ENCODE data around the gene NECAB2.

Gene NECAB2

GRCh38 chr16:84027625-84028024 is 59.6 kb downstream of the NECAB2 start:
- DNase-seq = no peak

GRCh38 chr16:84029297-84030047 is 61.4 kb downstream of the NECAB2 start:
- DNase-seq = no peak

- no peak for DNase-seq
Observed at GRCh38 chr16:84031556-84031955, 63.5 kb downstream of the NECAB2 start.

GRCh38 chr16:84032458-84033178 is 64.6 kb downstream of the NECAB2 start:
- DNase-seq = no peak

GRCh38 chr16:84033251-84034195 is 65.5 kb downstream of the NECAB2 start:
- no peak for DNase-seq

DNA sequence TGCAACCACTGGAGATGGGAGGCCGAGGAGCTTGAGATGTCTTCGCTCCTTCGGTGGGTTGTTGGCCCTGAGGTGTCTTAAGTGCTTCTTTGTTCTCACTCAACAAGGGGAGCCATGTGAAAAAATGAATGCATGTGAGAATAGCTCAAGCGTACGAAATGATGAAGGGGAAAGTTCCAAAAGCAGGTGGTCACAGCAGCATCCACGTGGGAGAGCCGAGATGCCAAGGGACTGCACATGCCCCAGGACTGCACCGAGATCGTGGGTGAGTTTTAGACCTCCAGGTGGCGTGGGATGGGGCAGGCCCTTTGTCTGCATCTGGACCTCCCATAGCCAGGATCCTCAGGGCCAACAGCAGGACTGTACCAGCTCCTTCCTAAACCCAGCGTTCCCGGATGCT is 66.5 kb downstream of the NECAB2 start:
- no peak for DNase-seq

DNA sequence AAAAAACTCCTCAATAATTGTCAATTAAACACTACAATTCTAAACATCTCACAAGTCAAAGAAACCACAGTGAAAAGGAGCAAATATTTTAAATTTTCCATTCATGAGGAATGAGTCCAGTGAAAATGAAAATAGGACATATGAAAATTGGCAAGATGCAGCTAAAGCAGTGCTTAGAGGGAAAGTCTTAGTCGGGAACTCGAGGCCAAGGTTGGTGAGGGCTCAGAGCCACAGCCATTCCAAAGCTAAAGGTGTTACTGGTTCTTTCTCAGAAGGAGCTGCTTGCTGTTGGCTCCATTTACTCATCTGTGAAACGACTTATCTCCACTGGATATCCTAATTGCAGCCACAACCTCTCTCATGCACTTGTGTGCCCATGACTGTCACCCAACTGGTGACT is 68.1 kb downstream of the NECAB2 start:
- no peak for DNase-seq

GRCh38 chr16:84036982-84037425 is 69.0 kb downstream of the NECAB2 start:
- no peak for DNase-seq

DNA sequence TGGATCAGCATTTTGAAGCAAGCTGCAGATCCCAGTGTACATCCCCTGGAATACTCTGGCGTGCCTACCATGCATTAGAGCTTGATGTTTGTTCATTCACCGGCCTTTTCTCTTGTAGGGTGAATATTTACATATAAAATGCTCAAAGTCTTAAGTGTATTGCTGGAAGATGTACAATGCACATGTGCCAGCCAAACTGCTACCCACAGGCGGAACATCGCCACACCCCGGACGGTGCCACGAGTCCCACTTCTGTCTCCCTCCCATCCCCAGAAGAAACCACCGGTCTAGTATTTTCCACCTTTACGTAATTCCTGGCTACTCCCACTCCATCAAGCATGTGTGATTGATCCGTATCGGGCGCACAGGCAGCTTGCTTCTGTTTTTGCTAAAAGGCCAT is 70.4 kb downstream of the NECAB2 start:
- DNase-seq = no peak

- DNase-seq = no peak
Observed at GRCh38 chr16:84039696-84040095, 71.7 kb downstream of the NECAB2 start.

DNA sequence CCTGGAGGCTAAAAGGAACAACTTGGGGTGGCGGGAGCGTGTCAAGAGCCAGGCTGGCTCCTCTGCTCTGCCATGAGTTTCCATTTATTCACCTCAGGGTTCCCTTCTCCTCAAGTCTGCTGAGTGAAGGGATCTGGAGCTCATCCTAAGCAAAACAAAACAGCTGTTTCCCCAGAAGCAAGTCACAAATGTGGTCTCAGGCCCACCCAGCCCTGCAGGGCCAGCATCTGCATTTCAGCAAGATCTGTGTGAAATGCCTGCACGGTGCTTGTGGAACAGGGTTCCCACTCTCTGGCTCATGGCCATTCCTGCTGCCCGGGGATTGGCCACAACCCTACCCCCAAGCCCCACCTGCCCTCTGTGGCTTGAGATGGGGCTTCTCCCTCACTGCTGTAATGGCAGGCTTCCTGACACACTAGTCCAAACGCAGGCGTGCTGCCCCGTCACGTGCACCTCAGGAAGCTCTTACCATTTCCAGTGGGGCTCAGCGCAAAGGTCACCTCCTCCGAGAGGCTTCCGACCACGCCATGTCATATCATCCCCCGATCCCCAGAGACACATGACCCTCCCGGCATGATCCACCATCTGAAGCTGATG is 72.3 kb downstream of the NECAB2 start:
- no peak for DNase-seq

DNA sequence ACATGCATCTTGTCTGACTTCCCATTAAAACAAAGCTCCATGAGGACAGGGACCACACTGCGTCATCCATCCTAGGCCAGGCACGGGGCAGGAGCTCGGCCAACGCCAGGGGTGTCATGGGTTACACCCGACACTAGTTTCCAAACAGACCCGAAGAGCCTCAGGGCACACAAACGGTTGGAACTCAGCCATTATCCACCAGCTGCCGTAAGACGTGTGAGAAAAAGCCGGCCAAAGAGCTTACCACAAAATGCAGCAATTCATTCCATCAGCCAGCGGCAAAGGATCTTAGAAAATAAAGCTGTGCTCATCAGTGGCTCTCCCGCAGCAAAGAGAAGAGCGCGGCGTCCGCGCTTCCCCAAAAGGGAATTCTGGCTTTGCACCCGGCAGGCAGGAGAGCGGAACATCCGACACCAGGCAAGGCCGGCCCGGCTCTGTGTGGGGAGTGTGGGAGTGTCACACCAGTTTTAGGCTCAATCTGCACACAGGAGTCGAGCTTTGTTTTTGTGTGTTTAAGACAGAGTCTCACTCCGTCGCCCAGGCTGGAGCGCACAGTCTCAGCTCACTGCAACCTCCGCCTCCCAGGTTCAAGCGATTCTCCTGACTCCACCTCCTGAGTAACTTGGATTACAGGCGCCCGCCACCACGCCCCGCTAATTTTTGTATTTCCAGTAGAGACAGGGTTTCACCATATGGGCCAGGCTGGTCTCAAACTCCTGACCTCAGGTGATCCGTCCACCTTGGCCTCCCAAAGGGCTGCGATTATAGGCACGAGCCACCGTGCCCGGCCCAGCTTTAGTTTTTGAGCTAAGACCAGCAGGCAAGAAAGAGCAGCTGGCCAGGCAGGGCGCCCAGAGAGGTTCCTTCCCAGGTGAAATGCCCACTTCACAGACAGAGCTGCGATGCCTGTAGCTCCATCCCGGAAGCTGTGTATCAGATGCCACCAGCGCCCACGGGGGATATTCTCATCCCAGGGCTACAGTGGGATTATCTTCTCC is 73.1 kb downstream of the NECAB2 start:
- no peak for DNase-seq

GRCh38 chr16:84041881-84042280 is 73.8 kb downstream of the NECAB2 start:
- no peak for DNase-seq

- no peak for DNase-seq
Observed at GRCh38 chr16:84042308-84042878, 74.3 kb downstream of the NECAB2 start, which contains the start of gene SLC38A8. TSS of gene SLC38A8 (minus strand) at chr16:84042795. CDS start at chr16:84042157, 638 bp downstream.

DNA sequence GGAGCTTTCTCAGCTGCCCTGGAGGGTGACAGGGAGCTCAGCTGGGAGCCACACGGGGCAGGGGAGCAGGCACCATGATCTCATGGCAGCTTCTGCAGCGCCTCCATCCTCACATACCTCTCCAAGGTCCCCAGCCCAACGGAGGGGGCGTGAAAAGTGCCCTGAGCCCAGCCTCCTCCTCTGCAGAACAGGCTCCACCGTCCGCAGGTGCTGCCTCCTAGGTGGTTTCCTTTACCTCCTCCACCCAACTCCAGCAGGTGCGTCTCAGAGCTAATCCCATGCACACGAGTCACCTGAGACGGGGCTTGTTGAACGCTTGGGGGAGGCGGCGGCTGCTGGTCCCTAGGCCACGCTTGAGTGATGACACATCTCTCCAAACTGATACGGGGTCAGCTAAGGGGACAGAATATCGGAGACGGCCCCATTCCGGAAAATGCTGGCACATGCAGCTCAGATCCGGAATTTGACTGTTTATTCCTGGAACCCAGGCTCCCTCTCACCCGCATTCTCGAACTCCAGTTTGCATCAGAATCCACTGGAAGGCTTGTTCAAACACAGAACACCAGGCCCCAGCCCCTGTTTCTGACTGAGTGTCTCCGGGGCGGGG is 74.9 kb downstream of the NECAB2 start:
- no peak for DNase-seq

GRCh38 chr16:84043486-84044117 is 75.6 kb downstream of the NECAB2 start:
- no peak for DNase-seq

DNA sequence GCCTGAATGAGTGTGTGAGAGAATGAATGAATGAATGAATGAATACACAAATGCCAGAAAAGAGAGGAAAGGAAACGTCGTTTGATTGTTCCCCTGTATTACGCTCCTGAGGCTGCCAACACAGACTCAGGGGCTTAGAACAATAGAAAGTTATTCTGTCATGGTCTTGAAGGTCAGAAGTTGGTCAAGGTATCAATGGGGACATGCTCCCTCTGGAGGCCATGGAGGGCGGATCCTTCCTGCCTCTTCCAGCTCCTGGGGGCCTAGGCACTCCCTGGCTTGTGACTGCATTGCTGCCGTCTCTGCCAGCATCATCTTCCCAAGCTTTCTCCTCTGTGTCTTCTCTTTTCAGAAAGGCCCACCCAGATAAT is 76.1 kb downstream of the NECAB2 start:
- DNase-seq = no peak

- no peak for DNase-seq
Observed at GRCh38 chr16:84045001-84045817, 77.2 kb downstream of the NECAB2 start.

- DNase-seq = no peak
Observed at GRCh38 chr16:84045818-84046470, 77.9 kb downstream of the NECAB2 start.
